ENCODE measurements around the gene ZPBP. TPM values are rescaled to one million over a fixed set of nuclear protein-coding genes. Genes with fewer than 3 reads are reported as not detected.

The ZPBP gene
- total and polyA plus RNA-seq, 2 donors (not counting 3 experiments of a cell fraction or from before 2014, with no cell fraction given), result not detected

DNA sequence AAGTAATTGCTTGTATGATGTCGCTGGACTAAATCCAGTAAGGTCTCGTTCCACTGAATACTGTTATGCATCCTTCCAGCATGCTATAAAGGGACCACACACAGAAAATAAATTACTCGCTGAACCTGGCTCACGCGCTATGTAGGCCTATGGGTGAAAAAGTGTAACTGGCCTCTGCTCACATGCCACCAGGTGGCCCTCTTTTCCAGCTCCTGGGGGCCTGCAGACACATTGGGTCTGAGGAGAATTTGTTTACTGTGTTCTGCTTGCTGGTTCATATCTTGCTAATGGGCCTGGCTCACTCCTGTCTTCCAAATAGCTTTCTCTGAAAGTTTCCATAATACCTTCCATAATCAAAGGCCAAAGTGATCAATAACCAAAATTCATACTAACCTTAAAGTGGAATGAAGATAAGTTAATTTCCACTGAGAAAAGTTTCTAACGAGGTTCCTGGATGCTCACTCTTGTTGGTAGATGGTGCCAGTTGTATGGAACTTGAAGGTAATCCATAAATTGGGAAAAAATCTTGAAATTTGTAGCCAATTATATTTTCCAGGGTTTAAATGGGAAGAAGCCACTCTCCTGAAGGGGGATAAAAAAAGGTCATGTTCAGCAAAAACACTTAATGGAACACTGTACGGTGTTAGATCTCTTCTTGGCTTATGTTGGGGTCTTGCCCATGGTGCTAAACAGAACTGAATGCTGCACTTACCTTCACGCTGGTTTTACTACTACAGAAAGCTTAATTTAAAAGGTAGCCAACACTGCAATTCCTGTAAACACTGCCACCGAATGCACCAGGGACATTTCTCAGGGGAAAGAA, 27.0 kb upstream of the ZPBP start:
- Histone ChIP-seq H3K4me3 (replicated peaks in 1 of 3; ENCODE audit: insufficient read depth in 1 of 3, low read depth in 1 of 3, low read length in 3 of 3) (no peak overlapping the region), H2AFZ (ENCODE audit: low read depth, low read length) (no peak overlapping the region), H3K4me1 (ENCODE audit: control insufficient read depth, extremely low read depth, insufficient read depth, low read length) (no peaks in the 10 kb centered on the region), H3K27me3 (ENCODE audit: control insufficient read depth in 2 of 2, insufficient read depth in 2 of 2, low read length in 2 of 2) (no peaks in the 10 kb centered on the region), H3K36me3 (ENCODE audit: control insufficient read depth in 2 of 2, extremely low read depth in 1 of 2, insufficient read depth in 2 of 2, low read length in 2 of 2) (no peaks in the 10 kb centered on the region), H3K9me3 (replicated peaks; ENCODE audit: control insufficient read depth, insufficient read depth, low read length) (no peaks in the 10 kb centered on the region), H3K9me1 (replicated peaks; ENCODE audit: control insufficient read depth, extremely low read depth, insufficient read depth, low read length) (no peaks in the 10 kb centered on the region), H3K4me2 (ENCODE audit: insufficient read depth, low read length) (no peak overlapping the region), H4K20me1 (replicated peaks; ENCODE audit: control insufficient read depth, extremely low read depth, insufficient read depth, low read length) (no peaks in the 10 kb centered on the region), H3K79me2 (ENCODE audit: control insufficient read depth, insufficient read depth, low read length) (no peaks in the 10 kb centered on the region), H3K27ac (ENCODE audit: insufficient read depth, low read depth, low read length) (no peak overlapping the region), H3K9ac (replicated peaks; ENCODE audit: extremely low read depth, insufficient read depth, low read length) (no peak overlapping the region)
- ChIA-PET POLR2A (no interaction called here), CTCF (no interaction called here)
- dilution Hi-C loops (cut with MboI; ENCODE audit: extremely low pct_ligation_motif_present, low sequenced_read_pairs), result no loop called here
- DNase-seq (ENCODE audit: low read depth, low spot score), result no peak
- no peak for FAIRE-seq
- intact Hi-C loops (cut with micrococcal nuclease), result no loop called here
- TF ChIP-seq GATA2 (IDR thresholded peaks at IDR 0.05; ENCODE audit: insufficient read depth, insufficient read length, low read depth, low read length) (no peak), POLR2AphosphoS5 (IDR thresholded peaks at IDR 0.05; ENCODE audit: insufficient read depth, low read depth, low read length) (no peak), EZH2 (IDR thresholded peaks at IDR 0.05; ENCODE audit: borderline replicate concordance, low read depth, low read length, severe bottlenecking) (no peak), MYC (IDR thresholded peaks at IDR 0.05; ENCODE audit: low read depth, low read length) (no peak), POLR2A (IDR thresholded peaks at IDR 0.05; ENCODE audit: low read depth, low read length) (no peak), JUN (IDR thresholded peaks at IDR 0.05; ENCODE audit: borderline replicate concordance, insufficient read depth, insufficient read length, low read depth) (no peak), FOS (IDR thresholded peaks at IDR 0.05; ENCODE audit: borderline replicate concordance, insufficient read depth, low read length) (no peak)
- TF ChIP-seq, protein P1, sequence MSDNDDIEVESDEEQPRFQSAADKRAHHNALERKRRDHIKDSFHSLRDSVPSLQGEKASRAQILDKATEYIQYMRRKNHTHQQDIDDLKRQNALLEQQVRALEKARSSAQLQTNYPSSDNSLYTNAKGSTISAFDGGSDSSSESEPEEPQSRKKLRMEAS (IDR thresholded peaks at IDR 0.05; ENCODE audit: insufficient read depth, insufficient read length), result no peak
- TF ChIP-seq, protein P2, sequence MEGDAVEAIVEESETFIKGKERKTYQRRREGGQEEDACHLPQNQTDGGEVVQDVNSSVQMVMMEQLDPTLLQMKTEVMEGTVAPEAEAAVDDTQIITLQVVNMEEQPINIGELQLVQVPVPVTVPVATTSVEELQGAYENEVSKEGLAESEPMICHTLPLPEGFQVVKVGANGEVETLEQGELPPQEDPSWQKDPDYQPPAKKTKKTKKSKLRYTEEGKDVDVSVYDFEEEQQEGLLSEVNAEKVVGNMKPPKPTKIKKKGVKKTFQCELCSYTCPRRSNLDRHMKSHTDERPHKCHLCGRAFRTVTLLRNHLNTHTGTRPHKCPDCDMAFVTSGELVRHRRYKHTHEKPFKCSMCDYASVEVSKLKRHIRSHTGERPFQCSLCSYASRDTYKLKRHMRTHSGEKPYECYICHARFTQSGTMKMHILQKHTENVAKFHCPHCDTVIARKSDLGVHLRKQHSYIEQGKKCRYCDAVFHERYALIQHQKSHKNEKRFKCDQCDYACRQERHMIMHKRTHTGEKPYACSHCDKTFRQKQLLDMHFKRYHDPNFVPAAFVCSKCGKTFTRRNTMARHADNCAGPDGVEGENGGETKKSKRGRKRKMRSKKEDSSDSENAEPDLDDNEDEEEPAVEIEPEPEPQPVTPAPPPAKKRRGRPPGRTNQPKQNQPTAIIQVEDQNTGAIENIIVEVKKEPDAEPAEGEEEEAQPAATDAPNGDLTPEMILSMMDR (IDR thresholded peaks at IDR 0.05; ENCODE audit: extremely low read depth in 1 of 2, insufficient read depth in 1 of 2, low read depth in 1 of 2, low read length in 2 of 2), result no peak
- no TSS peak for BruUV-seq (replicated peaks)

All from endothelial cell of umbilical vein (primary cell).